K562 (cell line): ENCODE measurements around the gene MAPK8IP1. TPM values are rescaled to one million over a fixed set of nuclear protein-coding genes. Genes with fewer than 3 reads are reported as not detected.

Experiments
- BRF1 ChIP-seq: IDR thresholded peaks from 3 replicates; pipeline ENCODE4 v1.6.1; 2011; ENCODE audit warnings: borderline replicate concordance, mild to moderate bottlenecking; ENCODE audit not compliant: insufficient read length; ENCODE audit errors: extremely low read depth
- KDM5B ChIP-seq: fragments of 200-600 bp; sonication (generic); IDR thresholded peaks from 2 replicates; pipeline ENCODE4 v1.6.1; 2012; ENCODE audit warnings: low read depth, mild to moderate bottlenecking, moderate library complexity, low read length, control low read depth, inconsistent platforms; ENCODE audit not compliant: insufficient replicate concordance
- MECOM ChIP-seq: fragments of 250-450 bp; sonication (Bioruptor Pico); IDR thresholded peaks from 2 replicates; pipeline ENCODE4 v1.8.0; 2022; ENCODE audit warnings: inconsistent platforms
- NFRKB ChIP-seq: fragments of 450-650 bp; IDR thresholded peaks from 2 replicates; pipeline ENCODE4 v1.6.1; 2016; ENCODE audit warnings: low read depth
- NR2F6 ChIP-seq: fragments of 450-650 bp; formaldehyde crosslinking; IDR thresholded peaks from 2 replicates; pipeline ENCODE4 v1.4.0; 2020; ENCODE audit warnings: mild to moderate bottlenecking
- SMARCC2 ChIP-seq: fragments of 450-650 bp; IDR thresholded peaks from 2 replicates; pipeline ENCODE4 v1.6.1; 2017; ENCODE audit warnings: antibody characterized with exemption, moderate library complexity, mild to moderate bottlenecking, low read depth
- polyA plus RNA-seq, 8 experiments: library from polyadenylated mRNA; depleted of rRNA in 4 of 8; stranded (reverse) in 5 of 8; unstranded in 3 of 8; fragments of >200 nt; fragmentation: Nextera tagmentation in 2 of 8; fragmentation: Illumina TruSeq in 1 of 8; extraction: Ambion mirVana in 2 of 8; extraction: Trizol in 1 of 8; gene quantifications; 2 replicates each; pipeline versions ENCODE4 v1.2.1 to v1.2.3, GENCODE V29; 2011 to 2014; ENCODE audit warnings: inconsistent platforms in 1 of 8, missing spikeins in 1 of 8
- total RNA-seq, 7 experiments: library from RNA; depleted of rRNA in 6 of 7; stranded (reverse); fragments of >200 nt in 6 of 7; fragmentation: Illumina TruSeq in 2 of 7; extraction: Trizol in 2 of 7; gene quantifications; 2 replicates each; pipeline versions ENCODE4 v1.2.1 to v1.2.3, GENCODE V29; 2011 to 2021; ENCODE audit warnings: low replicate concordance in 1 of 7
- TF ChIP-seq, protein P1 (sequence below): fragments of 450-650 bp; IDR thresholded peaks from 2 replicates; pipeline ENCODE4 v1.6.1; 2016; ENCODE audit warnings: mild to moderate bottlenecking, moderate library complexity
- TF ChIP-seq, protein P2 (sequence below): fragments of 250-450 bp; sonication (Bioruptor Pico); IDR thresholded peaks from 2 replicates; pipeline ENCODE4 v1.8.0; 2021; ENCODE audit warnings: mild to moderate bottlenecking, moderate library complexity
- TF ChIP-seq, protein P3 (sequence below): fragments of 450-650 bp; IDR thresholded peaks from 2 replicates; pipeline ENCODE4 v1.6.1; 2018; ENCODE audit warnings: mild to moderate bottlenecking, low read depth; ENCODE audit not compliant: partially characterized antibody
- TF ChIP-seq, protein P4 (sequence below): fragments of 450-650 bp; formaldehyde crosslinking; conservative IDR thresholded peaks from 2 replicates; pipeline ENCODE4 v1.4.0; 2022; ENCODE audit warnings: mild to moderate bottlenecking, missing genetic modification characterization

Gene MAPK8IP1
- total and polyA plus RNA-seq, 9 of the 15 experiments (the other 6 are each of a cell fraction or from before 2014, with no cell fraction given), result 0.13 to 6.9 (median 2.5) TPM

DNA sequence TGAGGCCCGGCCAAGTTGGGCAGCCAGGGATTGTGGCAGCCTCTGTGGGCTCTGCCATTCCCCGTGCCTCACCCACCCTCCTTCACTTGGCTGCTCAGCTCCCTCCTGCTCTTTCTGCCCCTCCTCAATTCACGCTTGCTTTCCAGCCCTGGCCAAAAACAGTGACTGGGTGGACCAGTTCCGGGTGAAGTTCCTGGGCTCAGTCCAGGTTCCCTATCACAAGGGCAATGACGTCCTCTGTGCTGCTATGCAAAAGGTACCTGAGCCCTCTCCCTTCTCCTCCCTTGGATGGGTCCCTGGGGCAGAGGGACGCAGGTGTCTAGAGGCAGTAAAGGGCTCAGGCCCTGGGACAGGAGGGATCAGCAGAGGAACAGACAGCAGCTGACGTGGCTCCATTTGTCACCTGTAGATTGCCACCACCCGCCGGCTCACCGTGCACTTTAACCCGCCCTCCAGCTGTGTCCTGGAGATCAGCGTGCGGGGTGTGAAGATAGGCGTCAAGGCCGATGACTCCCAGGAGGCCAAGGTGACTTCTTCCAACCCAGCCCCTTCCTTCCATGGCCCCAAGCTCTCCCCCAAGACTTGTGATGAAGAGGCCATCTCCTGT, 19.0 kb downstream of the MAPK8IP1 start (continued):
- TF ChIP-seq, protein P1, sequence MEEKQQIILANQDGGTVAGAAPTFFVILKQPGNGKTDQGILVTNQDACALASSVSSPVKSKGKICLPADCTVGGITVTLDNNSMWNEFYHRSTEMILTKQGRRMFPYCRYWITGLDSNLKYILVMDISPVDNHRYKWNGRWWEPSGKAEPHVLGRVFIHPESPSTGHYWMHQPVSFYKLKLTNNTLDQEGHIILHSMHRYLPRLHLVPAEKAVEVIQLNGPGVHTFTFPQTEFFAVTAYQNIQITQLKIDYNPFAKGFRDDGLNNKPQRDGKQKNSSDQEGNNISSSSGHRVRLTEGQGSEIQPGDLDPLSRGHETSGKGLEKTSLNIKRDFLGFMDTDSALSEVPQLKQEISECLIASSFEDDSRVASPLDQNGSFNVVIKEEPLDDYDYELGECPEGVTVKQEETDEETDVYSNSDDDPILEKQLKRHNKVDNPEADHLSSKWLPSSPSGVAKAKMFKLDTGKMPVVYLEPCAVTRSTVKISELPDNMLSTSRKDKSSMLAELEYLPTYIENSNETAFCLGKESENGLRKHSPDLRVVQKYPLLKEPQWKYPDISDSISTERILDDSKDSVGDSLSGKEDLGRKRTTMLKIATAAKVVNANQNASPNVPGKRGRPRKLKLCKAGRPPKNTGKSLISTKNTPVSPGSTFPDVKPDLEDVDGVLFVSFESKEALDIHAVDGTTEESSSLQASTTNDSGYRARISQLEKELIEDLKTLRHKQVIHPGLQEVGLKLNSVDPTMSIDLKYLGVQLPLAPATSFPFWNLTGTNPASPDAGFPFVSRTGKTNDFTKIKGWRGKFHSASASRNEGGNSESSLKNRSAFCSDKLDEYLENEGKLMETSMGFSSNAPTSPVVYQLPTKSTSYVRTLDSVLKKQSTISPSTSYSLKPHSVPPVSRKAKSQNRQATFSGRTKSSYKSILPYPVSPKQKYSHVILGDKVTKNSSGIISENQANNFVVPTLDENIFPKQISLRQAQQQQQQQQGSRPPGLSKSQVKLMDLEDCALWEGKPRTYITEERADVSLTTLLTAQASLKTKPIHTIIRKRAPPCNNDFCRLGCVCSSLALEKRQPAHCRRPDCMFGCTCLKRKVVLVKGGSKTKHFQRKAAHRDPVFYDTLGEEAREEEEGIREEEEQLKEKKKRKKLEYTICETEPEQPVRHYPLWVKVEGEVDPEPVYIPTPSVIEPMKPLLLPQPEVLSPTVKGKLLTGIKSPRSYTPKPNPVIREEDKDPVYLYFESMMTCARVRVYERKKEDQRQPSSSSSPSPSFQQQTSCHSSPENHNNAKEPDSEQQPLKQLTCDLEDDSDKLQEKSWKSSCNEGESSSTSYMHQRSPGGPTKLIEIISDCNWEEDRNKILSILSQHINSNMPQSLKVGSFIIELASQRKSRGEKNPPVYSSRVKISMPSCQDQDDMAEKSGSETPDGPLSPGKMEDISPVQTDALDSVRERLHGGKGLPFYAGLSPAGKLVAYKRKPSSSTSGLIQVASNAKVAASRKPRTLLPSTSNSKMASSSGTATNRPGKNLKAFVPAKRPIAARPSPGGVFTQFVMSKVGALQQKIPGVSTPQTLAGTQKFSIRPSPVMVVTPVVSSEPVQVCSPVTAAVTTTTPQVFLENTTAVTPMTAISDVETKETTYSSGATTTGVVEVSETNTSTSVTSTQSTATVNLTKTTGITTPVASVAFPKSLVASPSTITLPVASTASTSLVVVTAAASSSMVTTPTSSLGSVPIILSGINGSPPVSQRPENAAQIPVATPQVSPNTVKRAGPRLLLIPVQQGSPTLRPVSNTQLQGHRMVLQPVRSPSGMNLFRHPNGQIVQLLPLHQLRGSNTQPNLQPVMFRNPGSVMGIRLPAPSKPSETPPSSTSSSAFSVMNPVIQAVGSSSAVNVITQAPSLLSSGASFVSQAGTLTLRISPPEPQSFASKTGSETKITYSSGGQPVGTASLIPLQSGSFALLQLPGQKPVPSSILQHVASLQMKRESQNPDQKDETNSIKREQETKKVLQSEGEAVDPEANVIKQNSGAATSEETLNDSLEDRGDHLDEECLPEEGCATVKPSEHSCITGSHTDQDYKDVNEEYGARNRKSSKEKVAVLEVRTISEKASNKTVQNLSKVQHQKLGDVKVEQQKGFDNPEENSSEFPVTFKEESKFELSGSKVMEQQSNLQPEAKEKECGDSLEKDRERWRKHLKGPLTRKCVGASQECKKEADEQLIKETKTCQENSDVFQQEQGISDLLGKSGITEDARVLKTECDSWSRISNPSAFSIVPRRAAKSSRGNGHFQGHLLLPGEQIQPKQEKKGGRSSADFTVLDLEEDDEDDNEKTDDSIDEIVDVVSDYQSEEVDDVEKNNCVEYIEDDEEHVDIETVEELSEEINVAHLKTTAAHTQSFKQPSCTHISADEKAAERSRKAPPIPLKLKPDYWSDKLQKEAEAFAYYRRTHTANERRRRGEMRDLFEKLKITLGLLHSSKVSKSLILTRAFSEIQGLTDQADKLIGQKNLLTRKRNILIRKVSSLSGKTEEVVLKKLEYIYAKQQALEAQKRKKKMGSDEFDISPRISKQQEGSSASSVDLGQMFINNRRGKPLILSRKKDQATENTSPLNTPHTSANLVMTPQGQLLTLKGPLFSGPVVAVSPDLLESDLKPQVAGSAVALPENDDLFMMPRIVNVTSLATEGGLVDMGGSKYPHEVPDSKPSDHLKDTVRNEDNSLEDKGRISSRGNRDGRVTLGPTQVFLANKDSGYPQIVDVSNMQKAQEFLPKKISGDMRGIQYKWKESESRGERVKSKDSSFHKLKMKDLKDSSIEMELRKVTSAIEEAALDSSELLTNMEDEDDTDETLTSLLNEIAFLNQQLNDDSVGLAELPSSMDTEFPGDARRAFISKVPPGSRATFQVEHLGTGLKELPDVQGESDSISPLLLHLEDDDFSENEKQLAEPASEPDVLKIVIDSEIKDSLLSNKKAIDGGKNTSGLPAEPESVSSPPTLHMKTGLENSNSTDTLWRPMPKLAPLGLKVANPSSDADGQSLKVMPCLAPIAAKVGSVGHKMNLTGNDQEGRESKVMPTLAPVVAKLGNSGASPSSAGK, result peak; percentile 66
- TF ChIP-seq NR2F6 (CRISPR knock-in tag) (no peak), MECOM (no peak), NFRKB (no peak), SMARCC2 (no peak), KDM5B (no peak), BRF1 (no peak)
- TF ChIP-seq, protein P2, sequence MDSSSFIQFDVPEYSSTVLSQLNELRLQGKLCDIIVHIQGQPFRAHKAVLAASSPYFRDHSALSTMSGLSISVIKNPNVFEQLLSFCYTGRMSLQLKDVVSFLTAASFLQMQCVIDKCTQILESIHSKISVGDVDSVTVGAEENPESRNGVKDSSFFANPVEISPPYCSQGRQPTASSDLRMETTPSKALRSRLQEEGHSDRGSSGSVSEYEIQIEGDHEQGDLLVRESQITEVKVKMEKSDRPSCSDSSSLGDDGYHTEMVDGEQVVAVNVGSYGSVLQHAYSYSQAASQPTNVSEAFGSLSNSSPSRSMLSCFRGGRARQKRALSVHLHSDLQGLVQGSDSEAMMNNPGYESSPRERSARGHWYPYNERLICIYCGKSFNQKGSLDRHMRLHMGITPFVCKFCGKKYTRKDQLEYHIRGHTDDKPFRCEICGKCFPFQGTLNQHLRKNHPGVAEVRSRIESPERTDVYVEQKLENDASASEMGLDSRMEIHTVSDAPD, result no peak
- TF ChIP-seq, protein P3, sequence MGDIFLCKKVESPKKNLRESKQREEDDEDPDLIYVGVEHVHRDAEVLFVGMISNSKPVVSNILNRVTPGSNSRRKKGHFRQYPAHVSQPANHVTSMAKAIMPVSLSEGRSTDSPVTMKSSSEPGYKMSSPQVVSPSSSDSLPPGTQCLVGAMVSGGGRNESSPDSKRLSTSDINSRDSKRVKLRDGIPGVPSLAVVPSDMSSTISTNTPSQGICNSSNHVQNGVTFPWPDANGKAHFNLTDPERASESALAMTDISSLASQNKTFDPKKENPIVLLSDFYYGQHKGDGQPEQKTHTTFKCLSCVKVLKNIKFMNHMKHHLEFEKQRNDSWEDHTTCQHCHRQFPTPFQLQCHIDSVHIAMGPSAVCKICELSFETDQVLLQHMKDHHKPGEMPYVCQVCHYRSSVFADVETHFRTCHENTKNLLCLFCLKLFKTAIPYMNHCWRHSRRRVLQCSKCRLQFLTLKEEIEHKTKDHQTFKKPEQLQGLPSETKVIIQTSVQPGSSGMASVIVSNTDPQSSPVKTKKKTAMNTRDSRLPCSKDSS, result no peak
- TF ChIP-seq, protein P4, sequence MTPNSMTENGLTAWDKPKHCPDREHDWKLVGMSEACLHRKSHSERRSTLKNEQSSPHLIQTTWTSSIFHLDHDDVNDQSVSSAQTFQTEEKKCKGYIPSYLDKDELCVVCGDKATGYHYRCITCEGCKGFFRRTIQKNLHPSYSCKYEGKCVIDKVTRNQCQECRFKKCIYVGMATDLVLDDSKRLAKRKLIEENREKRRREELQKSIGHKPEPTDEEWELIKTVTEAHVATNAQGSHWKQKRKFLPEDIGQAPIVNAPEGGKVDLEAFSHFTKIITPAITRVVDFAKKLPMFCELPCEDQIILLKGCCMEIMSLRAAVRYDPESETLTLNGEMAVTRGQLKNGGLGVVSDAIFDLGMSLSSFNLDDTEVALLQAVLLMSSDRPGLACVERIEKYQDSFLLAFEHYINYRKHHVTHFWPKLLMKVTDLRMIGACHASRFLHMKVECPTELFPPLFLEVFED, result no peak
